Stimulated activated CD8-positive, alpha-beta memory T cell treated with anti-CD3 and anti-CD28 coated beads, Interleukin-15, amount 100 ng/mL, for 4 hours (primary cell): Measurements from ENCODE around the gene NEDD4L.
"Not testable (repeated sequence)": the region's sequence is repeated elsewhere in the genome, so short reads cannot be mapped to it uniquely, and the experiment has no call there.

Experiments used
- DNase-seq, 2 donors: peaks; one replicate each; pipeline ENCODE4 v3.0.0-alpha.2; 2020; ENCODE audit warnings: low read depth in 2 of 2

The NEDD4L gene

DNA sequence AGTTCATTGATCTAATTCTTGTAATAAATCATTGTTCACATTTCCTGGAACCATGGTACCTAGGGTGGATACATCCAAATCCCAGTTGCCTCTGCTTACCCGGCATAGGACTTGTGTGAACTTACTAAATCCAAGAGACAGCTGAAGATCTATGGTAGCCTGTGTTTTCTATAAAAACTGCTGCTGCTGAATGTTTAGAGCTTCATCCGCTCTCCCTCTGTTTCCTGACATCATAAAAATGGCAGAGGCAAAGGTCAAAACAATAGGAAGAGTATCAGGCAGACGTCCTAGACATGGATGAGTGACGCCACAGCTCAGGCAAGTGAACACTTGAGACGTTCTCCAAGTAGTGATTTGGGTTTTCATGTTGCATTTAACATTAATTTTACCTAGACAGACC lies 326.6 kb downstream of the NEDD4L start:
- DNase-seq, result no peak

GRCh38 chr18:58373481-58373880 lies 329.5 kb downstream of the NEDD4L start:
- DNase-seq, result no peak

- DNase-seq, result no peak
Measured at GRCh38 chr18:58375051-58375450, 331.0 kb downstream of the NEDD4L start.

DNA sequence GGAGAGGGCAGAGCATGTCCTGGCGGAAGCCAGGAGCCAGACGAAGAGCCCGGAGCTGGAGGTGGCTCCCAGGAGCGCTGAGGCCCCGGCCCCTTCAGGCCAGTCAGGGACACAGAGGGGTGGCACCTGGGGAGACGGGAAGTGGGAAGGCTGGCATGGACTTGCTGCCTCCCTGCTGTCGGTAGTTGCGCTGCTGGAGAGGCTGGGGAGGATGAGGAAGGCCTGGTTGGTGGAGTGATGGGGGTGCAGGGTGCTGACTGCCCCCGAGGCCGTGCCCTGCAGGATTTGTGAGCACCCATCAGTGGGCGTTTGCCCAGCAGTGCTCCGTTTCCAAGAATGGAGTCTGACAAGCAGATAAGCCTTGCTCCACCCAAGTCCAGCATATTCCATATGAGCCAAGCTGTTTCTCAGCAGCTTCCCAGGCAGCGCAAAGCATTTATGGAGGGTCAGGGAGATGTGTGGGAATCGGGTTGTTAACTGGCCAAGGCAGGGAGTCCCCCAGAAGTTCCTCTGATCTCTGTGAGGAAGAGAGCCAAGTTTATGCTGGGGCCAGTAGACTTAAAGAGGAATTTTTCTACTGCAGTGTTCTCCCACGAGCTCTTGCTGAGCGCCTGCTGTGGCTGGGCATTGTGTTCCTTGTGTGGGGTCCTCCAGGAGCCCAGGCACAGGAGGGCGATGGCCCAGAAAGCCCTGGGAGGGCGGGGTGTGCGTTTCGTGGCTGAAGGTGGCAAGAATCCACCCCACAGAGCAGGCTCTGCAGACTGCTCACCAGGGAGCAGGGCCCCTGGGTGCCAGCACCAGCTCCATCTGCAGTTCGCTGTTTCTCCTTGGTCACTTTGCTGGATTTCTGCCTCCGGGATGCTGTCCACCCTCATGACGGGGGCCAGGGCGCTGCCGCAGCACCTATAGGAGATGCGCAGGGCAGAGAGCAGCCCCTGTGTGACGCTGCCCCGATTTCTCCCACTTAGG lies 334.7 kb downstream of the NEDD4L start:
- no peak for DNase-seq

GRCh38 chr18:58379443-58379842 lies 335.4 kb downstream of the NEDD4L start:
- DNase-seq, result no peak

DNA sequence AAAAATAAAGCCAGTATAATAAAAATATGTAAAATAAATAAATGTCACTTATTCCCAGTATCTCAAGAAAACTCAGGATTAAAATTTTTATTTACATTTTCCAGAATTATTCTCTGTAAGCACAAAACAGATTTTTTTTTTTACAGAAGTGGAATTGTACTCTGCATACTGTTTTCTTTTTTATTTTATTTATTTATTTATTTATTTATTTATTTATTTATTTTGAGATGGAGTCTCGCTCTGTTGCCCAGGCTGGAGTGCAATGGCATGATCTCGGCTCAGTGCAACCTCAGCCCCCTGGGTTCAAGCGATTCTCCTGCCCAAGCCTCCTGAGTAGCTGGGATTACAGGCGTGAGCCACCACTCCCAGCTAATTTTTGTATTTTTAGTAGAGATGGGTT lies 336.1 kb downstream of the NEDD4L start:
- DNase-seq, result not testable (repeated sequence)

- DNase-seq, result no peak
Measured at GRCh38 chr18:58381676-58382411, 337.8 kb downstream of the NEDD4L start.

- DNase-seq, result no peak
Measured at GRCh38 chr18:58382446-58382845, 338.4 kb downstream of the NEDD4L start.

DNA sequence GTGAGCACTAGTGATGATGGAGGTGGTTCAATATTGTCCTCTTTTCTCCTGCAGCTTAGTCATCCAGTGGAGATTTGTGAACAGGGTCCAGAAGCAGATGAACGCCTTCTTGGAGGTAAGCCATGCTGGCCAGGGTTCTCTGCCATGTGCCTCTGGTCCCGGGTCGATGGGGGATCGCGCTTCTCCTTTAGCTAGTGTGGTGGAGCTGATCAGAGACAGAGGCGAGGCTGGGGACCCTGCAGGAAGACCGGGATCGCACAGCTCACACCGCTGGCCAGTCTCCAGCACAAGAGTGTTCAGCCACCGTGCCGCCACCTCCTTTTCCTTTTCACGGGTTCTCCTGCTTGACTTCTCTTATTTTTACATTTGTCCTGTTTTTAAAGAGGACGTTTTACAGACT lies 341.4 kb downstream of the NEDD4L start:
- DNase-seq, result no peak

DNA sequence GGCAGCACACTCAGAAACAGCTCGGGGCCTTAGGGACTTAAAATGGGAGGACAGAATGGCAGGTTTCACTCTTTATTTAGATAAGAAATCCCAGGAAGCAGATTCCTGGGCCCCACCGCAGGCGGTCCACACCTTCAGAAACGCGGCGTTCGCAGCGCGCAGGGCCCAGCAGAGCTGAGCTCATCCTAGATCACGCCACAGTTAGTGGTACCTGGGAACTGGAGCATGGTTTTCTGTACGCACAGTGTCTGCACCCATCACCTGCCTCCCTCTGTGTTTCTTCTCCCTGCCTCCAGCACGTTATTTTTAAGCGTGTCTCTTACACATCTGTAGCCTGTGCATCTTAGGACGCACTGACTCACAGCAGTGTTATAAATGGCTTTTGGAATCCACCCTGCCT lies 342.8 kb downstream of the NEDD4L start:
- DNase-seq, result no peak

DNA sequence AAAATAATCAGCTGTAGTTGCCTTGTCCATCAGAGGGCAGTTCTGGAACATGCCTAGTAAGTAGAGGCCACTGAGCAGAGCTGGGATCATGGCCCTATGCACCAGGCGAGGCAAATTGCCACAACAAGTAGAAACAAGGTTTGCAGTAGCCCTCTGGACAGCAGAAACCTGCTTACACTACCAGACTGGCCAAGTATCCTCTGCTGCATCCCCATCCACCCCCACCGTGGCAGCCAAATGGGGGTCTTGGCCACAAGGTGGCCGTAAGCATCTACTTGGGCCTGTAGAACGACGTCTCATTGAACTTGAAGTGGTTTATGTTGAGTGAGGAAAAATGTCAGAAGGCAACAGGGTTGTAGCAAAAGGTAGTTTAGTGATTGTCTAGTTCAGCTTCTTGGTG lies 343.7 kb downstream of the NEDD4L start:
- no peak for DNase-seq

GRCh38 chr18:58388736-58389135 lies 344.7 kb downstream of the NEDD4L start:
- no peak for DNase-seq

- DNase-seq, result no peak
Measured at GRCh38 chr18:58389745-58390144, 345.7 kb downstream of the NEDD4L start.

GRCh38 chr18:58390399-58390798 lies 346.4 kb downstream of the NEDD4L start:
- no peak for DNase-seq

DNA sequence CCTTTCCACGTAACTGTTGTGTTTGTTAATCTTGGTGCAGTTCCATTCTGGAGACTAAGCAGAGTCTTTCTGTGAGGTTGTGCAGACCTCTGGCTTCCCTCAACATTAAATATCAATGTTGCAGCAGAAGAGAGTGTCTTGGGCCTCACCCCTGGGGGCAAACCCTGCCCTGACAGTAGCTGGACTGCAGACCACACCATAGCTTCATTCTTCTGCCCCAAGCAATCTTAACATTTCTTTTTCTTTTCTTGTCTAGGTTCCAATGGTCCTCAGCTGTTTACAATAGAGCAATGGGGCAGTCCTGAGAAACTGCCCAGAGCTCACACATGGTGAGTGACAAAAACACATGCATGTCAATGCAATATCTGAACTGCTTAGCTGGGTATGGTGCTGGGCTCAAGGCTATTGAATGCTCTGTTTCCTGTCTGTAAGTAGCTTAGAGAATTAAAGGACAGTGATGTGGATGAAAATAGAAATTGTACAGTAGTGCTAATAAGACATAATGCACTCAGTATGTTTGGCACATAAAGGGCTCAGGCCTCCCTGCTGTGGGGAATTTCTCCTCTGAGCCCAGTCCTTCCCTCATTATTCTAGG lies 347.3 kb downstream of the NEDD4L start:
- no peak for DNase-seq

DNA sequence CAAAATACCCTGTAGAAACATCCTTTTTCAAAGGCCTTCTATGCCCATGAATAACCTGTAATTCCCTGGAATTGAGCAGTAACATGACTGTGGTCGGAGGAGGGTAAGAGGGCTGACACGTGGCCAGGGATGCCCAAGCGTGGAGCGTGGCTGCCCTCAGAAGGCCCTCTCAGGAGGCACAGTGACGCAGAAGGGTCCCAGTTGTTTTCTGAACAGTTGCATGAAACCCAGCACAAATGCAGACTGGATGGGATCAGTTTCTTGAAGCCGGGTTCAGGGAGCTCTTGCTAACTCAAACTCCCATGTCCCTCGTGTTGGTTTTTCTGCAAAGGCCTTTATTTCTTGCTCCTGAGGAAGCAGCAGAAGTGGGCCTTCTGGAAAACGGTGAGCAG lies 347.9 kb downstream of the NEDD4L start:
- no peak for DNase-seq

- no peak for DNase-seq
Measured at GRCh38 chr18:58392324-58393000, 348.4 kb downstream of the NEDD4L start.

GRCh38 chr18:58393295-58393694 lies 349.3 kb downstream of the NEDD4L start:
- DNase-seq, result no peak

DNA sequence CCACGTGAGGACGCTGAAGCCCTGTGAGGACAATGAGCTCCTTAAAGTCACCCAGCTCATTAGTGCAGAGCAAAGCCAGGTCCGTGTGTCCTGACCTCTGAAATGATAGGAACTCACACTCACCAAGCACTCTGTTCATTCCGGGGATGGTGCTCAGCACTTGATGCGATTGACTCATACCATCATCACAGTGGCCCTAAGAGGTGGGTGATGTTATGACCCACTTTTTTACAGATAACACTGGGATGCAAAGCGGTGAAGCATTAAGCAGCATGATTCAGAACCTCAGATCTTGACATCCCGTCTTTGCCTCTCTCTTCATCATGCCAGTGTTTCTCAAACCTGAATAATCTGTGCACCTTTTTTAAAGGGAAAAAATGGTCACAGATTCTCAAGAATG lies 350.0 kb downstream of the NEDD4L start:
- no peak for DNase-seq

GRCh38 chr18:58394602-58395425 lies 350.8 kb downstream of the NEDD4L start:
- DNase-seq, result no peak

DNA sequence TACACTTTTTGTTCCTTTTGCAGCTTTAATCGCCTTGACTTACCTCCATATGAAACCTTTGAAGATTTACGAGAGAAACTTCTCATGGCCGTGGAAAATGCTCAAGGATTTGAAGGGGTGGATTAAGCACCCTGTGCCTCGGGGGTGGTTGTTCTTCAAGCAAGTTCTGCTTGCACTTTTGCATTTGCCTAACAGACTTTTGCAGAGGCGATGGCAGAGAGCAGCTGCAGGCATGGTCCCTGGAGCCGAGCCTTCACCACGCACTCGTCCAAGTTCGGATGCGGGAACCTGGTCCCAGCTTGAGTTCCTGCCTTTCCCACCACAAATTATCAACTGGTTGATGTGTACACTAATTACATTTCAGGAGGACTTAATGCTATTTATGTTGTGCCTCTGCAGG lies 352.1 kb downstream of the NEDD4L start:
- no peak for DNase-seq
